CD8-positive, alpha-beta memory T cell (primary cell): ENCODE measurements around the gene B3GAT3. TPM values are rescaled to one million over a fixed set of nuclear protein-coding genes. Genes with fewer than 3 reads are reported as not detected.

Source experiments
- CTCF ChIA-PET: fragments of 350-600 bp; sonication (Branson Sonifier 250); formaldehyde crosslinking; loops from one replicate; lab custom pipeline; 2021; ENCODE audit warnings: antibody characterized with exemption; lab: Charles Lee
- POLR2A ChIA-PET: fragments of 350-600 bp; sonication (Branson Sonifier 250); formaldehyde crosslinking; loops from one replicate; lab custom pipeline; 2021; ENCODE audit warnings: antibody characterized with exemption; lab: Charles Lee
- DNase-seq, 5 donors: peaks; one replicate each; pipeline versions ENCODE4 v3.0.0 to v3.0.0-alpha.2; 2020 to 2022; ENCODE audit warnings: mixed read lengths in 1 of 5
- H3K27ac ChIP-seq: one replicate; pipeline ENCODE4 v1.7.0; 2013; ENCODE audit warnings: low read depth, mild to moderate bottlenecking, low read length, moderate library complexity
- H3K27me3 ChIP-seq: 2 replicates; pipeline ENCODE4 v1.7.0; 2013; ENCODE audit warnings: low read length, mild to moderate bottlenecking; ENCODE audit not compliant: insufficient read depth, poor library complexity, severe bottlenecking
- H3K36me3 ChIP-seq: 2 replicates; pipeline ENCODE4 v1.7.0; 2013; ENCODE audit warnings: mild to moderate bottlenecking, low read length, moderate library complexity; ENCODE audit not compliant: insufficient read depth
- H3K4me1 ChIP-seq: 2 replicates; pipeline ENCODE4 v1.7.0; 2013; ENCODE audit warnings: mild to moderate bottlenecking, low read length, moderate library complexity; ENCODE audit not compliant: insufficient read depth
- H3K4me3 ChIP-seq: 2 replicates; pipeline ENCODE4 v1.7.0; 2013; ENCODE audit warnings: mild to moderate bottlenecking, low read length
- H3K9me3 ChIP-seq: 2 replicates; pipeline ENCODE4 v1.7.0; 2013; ENCODE audit warnings: mild to moderate bottlenecking, low read length
- H3K27ac Mint-ChIP-seq, 8 donors: one replicate each; pipeline ENCODE4 v1.8.0; 2020 to 2021; ENCODE audit warnings: mixed read lengths in 8 of 8, mild to moderate bottlenecking in 6 of 8, inconsistent platforms in 3 of 8, moderate library complexity in 3 of 8
- H3K27me3 Mint-ChIP-seq, 2 donors: one replicate each; pipeline ENCODE4 v1.8.0; 2020 to 2021; ENCODE audit warnings: mixed read lengths in 2 of 2, mild to moderate bottlenecking in 1 of 2, moderate library complexity in 1 of 2
- H3K36me3 Mint-ChIP-seq, 3 donors: one replicate each; pipeline ENCODE4 v1.8.0; 2020 to 2021; ENCODE audit warnings: mixed read lengths in 3 of 3, inconsistent platforms in 1 of 3, mild to moderate bottlenecking in 1 of 3
- H3K4me1 Mint-ChIP-seq, 3 donors: one replicate each; pipeline ENCODE4 v1.8.0; 2020 to 2021; ENCODE audit warnings: mixed read lengths in 3 of 3, inconsistent platforms in 1 of 3, mild to moderate bottlenecking in 1 of 3
- H3K4me3 Mint-ChIP-seq, 7 donors: one replicate each; pipeline ENCODE4 v1.8.0; 2020 to 2021; ENCODE audit warnings: mixed read lengths in 7 of 7, mild to moderate bottlenecking in 6 of 7, moderate library complexity in 4 of 7, inconsistent platforms in 2 of 7
- H3K9me3 Mint-ChIP-seq, 5 donors: one replicate each; pipeline ENCODE4 v1.8.0; 2020 to 2022; ENCODE audit warnings: mixed read lengths in 5 of 5, mild to moderate bottlenecking in 3 of 5, moderate library complexity in 2 of 5, inconsistent platforms in 1 of 5
- polyA plus RNA-seq: library from polyadenylated mRNA; unstranded; fragments of 300-500 nt; fragmentation: Illumina TruSeq; gene quantifications from one replicate; pipeline ENCODE4 v1.2.3, GENCODE V29; 2021
- total RNA-seq, 2 experiments: library from RNA; stranded (reverse); gene quantifications; one replicate each; pipeline ENCODE4 v1.2.3, GENCODE V29; 2021

The B3GAT3 gene
- total and polyA plus RNA-seq, 3 experiments from 2014 or later, result 48.9 to 68.2 (median 67.4) TPM

DNA sequence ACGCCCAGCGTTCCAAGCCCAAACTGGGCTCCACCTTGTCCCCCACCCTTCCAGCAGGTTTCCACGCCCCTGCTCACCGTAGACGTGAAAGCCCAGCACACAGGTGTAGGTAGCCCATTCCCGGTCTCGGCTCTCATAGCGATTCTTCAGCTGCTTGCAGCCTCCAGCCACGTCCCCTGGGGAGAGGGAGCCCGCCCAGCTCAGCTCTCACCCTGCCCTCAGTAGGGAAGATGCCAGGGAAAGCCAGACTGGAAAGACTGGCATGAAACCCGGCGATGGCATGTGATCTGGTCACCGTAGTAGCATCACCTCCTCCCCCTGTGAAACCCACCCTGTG, 18.7 kb downstream of the B3GAT3 start:
- Histone ChIP-seq H3K4me1 (peaks cover 19% of the 10 kb centered on the region), H3K4me3 (no peak overlapping the region), H3K9me3 (no peaks in the 10 kb centered on the region), H3K27me3 (no peaks in the 10 kb centered on the region), H3K36me3 (peaks cover 37% of the 10 kb centered on the region), H3K27ac (no peak overlapping the region)
- Mint-ChIP-seq H3K36me3 (peaks cover 16 to 82% (median 23%) of the 10 kb centered on the region in 3 donors), H3K4me1 (peaks cover 44 to 67% (median 52%) of the 10 kb centered on the region in 3 donors), H3K27ac (peak overlapping the region in 7 of 8 donors; percentile 48 to 87 (median 82)), H3K9me3 (no peaks in the 10 kb centered on the region), H3K4me3 (peak overlapping the region; percentile 35 to 88 (median 72)), H3K27me3 (peaks cover 0 to 5% of the 10 kb centered on the region in 2 donors)
- no peak for DNase-seq
- CTCF ChIA-PET, result interaction anchor here (2.6 kb wide), 1 partner anchor 11 kb away, joined by 12 read pairs; the partner anchor contains the start of gene TUT1
- POLR2A ChIA-PET, result interaction anchor here (0.6 to 2.6 kb wide), 3 partner anchors 9 to 242 kb away, joined by 3 to 24 read pairs (median 3); partner anchors contain the start of genes EML3, ROM1 and TUT1

DNA sequence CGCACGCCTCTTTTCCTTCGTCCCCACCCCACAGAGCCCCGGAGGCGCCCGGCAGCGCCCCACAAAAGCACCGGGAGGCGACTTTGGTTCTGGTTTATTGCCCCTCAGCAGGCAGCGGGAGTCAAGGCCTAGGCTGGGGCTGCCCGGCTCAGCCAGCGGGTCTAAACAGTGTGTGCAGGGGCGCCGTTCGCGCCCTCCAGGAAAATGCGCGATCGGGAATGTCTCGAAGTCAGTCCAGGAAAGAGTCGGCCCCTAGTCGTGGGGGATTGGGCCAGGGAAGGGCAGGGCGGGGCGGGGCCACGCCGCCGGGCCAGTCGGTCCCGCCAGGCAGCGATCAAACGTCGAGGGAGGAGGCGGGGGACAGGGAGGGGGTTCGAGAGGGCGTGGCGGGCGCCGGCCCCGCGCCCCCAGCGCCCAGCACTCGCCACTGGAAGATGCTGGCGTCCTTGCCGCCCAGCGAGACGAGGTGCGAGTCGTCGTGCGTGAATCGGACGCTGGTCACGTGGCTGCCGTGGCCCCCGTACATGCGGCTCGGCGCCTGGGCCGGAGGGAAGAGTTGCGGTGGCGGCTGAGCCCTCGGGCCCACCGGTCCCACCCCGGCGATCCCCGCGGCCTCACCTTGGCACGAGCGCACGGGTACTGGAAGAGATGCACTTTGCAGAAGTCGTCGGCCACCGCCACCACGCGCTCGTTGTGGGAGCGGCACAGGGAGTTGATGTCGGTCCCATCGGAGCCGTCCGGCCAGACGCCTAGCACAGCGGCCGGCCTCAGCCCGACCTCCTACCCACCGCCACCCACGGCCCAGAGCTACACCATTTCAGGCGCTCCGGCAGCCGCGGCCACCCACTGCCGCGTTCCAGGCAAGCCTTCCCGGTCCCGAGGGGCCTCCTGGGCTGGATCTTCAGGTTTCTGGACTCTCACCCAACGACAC, 19.4 kb downstream of the B3GAT3 start:
- Histone ChIP-seq H3K4me3 (peak overlapping the region; percentile 89), H3K9me3 (no peaks in the 10 kb centered on the region), H3K27ac (peak overlapping the region; percentile 86), H3K4me1 (peaks cover 25% of the 10 kb centered on the region), H3K27me3 (no peaks in the 10 kb centered on the region), H3K36me3 (peaks cover 42% of the 10 kb centered on the region)
- CTCF ChIA-PET, result interaction anchor here (0.9 to 2.6 kb wide), 8 partner anchors 9 to 92 kb away, joined by 3 to 31 read pairs (median 6); partner anchors contain the start of genes LBHD1, TUT1 and UQCC3
- peaks cover 47 to 67% (median 51%) of the 10 kb centered on the region in 3 donors for H3K4me1 Mint-ChIP-seq
- H3K4me3 Mint-ChIP-seq, result peak overlapping the region; percentile 91 to 97 (median 93)
- H3K27ac Mint-ChIP-seq, result peak overlapping the region; percentile 83 to 98 (median 96)
- H3K27me3 Mint-ChIP-seq, result peaks cover 0 to 5% of the 10 kb centered on the region in 2 donors
- no peaks in the 10 kb centered on the region for H3K9me3 Mint-ChIP-seq
- POLR2A ChIA-PET, result interaction anchor here (1.0 to 3.5 kb wide), 16 partner anchors 10 to 279 kb away, joined by 3 to 63 read pairs (median 5); partner anchors contain the start of genes C11orf98, CSKMT, EEF1G and EML3
- DNase-seq, result peak in 2 of 5 donors; percentile 47 to 55
- peaks cover 20 to 82% (median 28%) of the 10 kb centered on the region in 3 donors for H3K36me3 Mint-ChIP-seq

DNA sequence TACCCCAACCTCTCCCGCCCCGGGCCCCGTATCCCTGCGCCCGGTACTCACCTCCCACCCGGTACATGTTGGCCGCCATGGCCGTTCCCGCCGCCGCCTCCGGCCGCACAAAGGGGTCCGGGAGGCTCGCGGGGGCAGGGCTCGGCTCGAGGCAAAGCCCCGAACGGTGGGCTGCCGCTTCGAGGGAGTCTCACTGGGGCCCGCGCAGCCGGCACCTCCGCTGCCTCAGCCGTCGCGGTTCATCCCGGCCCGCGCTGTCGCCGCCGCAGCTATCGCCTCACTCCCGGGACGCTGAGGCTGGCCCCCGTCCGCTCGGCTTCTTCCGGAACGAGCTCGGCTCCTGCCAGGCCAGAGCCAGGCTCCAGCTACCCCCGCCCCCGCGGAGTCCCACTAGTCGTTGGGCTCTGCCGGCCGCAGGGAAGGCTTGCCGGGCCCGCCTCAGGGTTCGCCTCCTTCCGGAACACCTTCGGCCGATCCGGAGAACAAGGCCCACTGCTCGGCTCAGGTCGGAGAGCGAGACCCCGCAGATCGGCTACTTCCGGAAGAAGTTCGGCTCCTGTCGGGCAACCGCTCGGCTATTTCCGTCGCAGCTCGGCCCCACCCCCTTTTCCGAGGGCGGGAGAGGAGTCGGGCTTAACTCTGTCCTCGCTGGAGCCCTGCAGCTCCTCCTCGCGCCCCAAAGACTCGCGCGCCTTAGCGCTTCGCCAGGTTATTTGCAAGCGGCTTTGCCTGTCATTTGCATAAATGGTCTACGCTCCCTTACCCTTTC, 20.2 kb downstream of the B3GAT3 start, which contains the start of gene MTA2:
TSS of gene MTA2 (minus strand) at position 494 of the 769 bp plus-strand sequence. CDS start at position 79, 415 bp downstream.
- Mint-ChIP-seq H3K27ac (peak within 1 kb of the TSS; percentile 93 to 98 (median 96)), H3K36me3 (peaks cover 20 to 83% (median 31%) of the 10 kb centered on the region in 3 donors), H3K9me3 (no peaks in the 10 kb centered on the region), H3K4me1 (peaks cover 49 to 69% (median 52%) of the 10 kb centered on the region in 3 donors), H3K27me3 (peaks cover 0 to 5% of the 10 kb centered on the region in 2 donors), H3K4me3 (peak within 1 kb of the TSS; percentile 91 to 97 (median 93))
- H3K4me1 ChIP-seq, result peaks cover 29% of the 10 kb centered on the region
- ChIA-PET CTCF (interaction anchor here (0.8 to 2.3 kb wide), 9 partner anchors 9 to 93 kb away, joined by 3 to 31 read pairs (median 4); partner anchors contain the start of genes B3GAT3, LBHD1, TUT1 and UQCC3), POLR2A (interaction anchor here (0.5 to 3.5 kb wide), 22 partner anchors 10 to 1538 kb away, joined by 3 to 63 read pairs (median 5); partner anchors contain the start of genes C11orf98, CSKMT, EEF1G and EML3)
- H3K36me3 ChIP-seq, result peaks cover 42% of the 10 kb centered on the region
- H3K4me3 ChIP-seq, result peak within 1 kb of the TSS; percentile 89
- DNase-seq, result peak; percentile 98 to 100 (median 99)
- H3K27me3 ChIP-seq, result no peaks in the 10 kb centered on the region
- H3K9me3 ChIP-seq, result no peaks in the 10 kb centered on the region
- peak within 1 kb of the TSS; percentile 86 for H3K27ac ChIP-seq

DNA sequence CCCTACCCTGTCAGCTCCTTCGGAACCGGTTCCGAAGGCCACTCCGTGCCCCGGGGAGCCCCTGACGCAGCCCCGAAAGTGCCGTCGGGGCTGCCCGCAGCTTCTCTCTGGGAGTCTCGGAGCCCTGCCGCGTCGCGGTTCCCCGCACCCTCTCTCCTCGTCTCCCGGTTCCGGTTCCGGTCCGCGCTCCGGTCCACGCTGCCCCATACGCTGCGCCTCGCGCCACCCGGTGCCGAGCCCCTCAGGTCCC, 20.7 kb downstream of the B3GAT3 start:
- peak overlapping the region; percentile 91 to 97 (median 93) for H3K4me3 Mint-ChIP-seq
- peak overlapping the region; percentile 89 for H3K4me3 ChIP-seq
- peak in 3 of 5 donors; percentile 42 to 71 (median 51) for DNase-seq
- H3K4me1 ChIP-seq, result peaks cover 29% of the 10 kb centered on the region
- H3K27me3 ChIP-seq, result no peaks in the 10 kb centered on the region
- H3K27me3 Mint-ChIP-seq, result peaks cover 0 to 5% of the 10 kb centered on the region in 2 donors
- CTCF ChIA-PET, result interaction anchor here (0.7 to 2.3 kb wide), 9 partner anchors 9 to 94 kb away, joined by 3 to 31 read pairs (median 4); partner anchors contain the start of genes B3GAT3, LBHD1, TUT1 and UQCC3
- peaks cover 20 to 84% (median 31%) of the 10 kb centered on the region in 3 donors for H3K36me3 Mint-ChIP-seq
- H3K9me3 ChIP-seq, result no peaks in the 10 kb centered on the region
- peaks cover 45% of the 10 kb centered on the region for H3K36me3 ChIP-seq
- peaks cover 49 to 65% (median 57%) of the 10 kb centered on the region in 3 donors for H3K4me1 Mint-ChIP-seq
- H3K27ac ChIP-seq, result peak overlapping the region; percentile 86
- H3K9me3 Mint-ChIP-seq, result no peaks in the 10 kb centered on the region
- POLR2A ChIA-PET, result interaction anchor here (0.5 to 3.5 kb wide), 20 partner anchors 10 to 1537 kb away, joined by 3 to 63 read pairs (median 5); partner anchors contain the start of genes C11orf98, CSKMT, EEF1G and EML3
- H3K27ac Mint-ChIP-seq, result peak overlapping the region; percentile 92 to 98 (median 96)

GRCh38 chr11:62600367-62601121, 21.2 kb downstream of the B3GAT3 start:
- ChIA-PET CTCF (interaction anchor here (0.7 to 2.3 kb wide), 3 partner anchors 8 to 94 kb away, joined by 3 to 31 read pairs (median 4); partner anchors contain the start of gene TUT1), POLR2A (interaction anchor here (0.5 to 3.5 kb wide), 13 partner anchors 9 to 281 kb away, joined by 3 to 63 read pairs (median 5); partner anchors contain the start of genes C11orf98, EEF1G, LBHD1 and SLC3A2)
- no peak for DNase-seq
- Mint-ChIP-seq H3K9me3 (no peaks in the 10 kb centered on the region), H3K36me3 (peaks cover 20 to 84% (median 31%) of the 10 kb centered on the region in 3 donors), H3K4me3 (peak overlapping the region; percentile 91 to 97 (median 93)), H3K4me1 (peaks cover 50 to 63% (median 57%) of the 10 kb centered on the region in 3 donors), H3K27ac (peak overlapping the region; percentile 92 to 98 (median 96)), H3K27me3 (peaks cover 0 to 5% of the 10 kb centered on the region in 2 donors)
- Histone ChIP-seq H3K27ac (peak overlapping the region; percentile 86), H3K4me1 (peaks cover 29% of the 10 kb centered on the region), H3K27me3 (no peaks in the 10 kb centered on the region), H3K9me3 (no peaks in the 10 kb centered on the region), H3K4me3 (peak overlapping the region; percentile 89), H3K36me3 (peaks cover 45% of the 10 kb centered on the region)

GRCh38 chr11:62599901-62600300, 21.9 kb downstream of the B3GAT3 start:
- Histone ChIP-seq H3K36me3 (peaks cover 45% of the 10 kb centered on the region), H3K27me3 (no peaks in the 10 kb centered on the region), H3K4me1 (peaks cover 29% of the 10 kb centered on the region), H3K4me3 (peak overlapping the region; percentile 89), H3K9me3 (no peaks in the 10 kb centered on the region), H3K27ac (peak overlapping the region; percentile 86)
- no peaks in the 10 kb centered on the region for H3K9me3 Mint-ChIP-seq
- H3K4me3 Mint-ChIP-seq, result peak overlapping the region; percentile 91 to 97 (median 93)
- peaks cover 54 to 66% (median 61%) of the 10 kb centered on the region in 3 donors for H3K4me1 Mint-ChIP-seq
- H3K27ac Mint-ChIP-seq, result peak overlapping the region; percentile 92 to 98 (median 96)
- DNase-seq, result no peak
- ChIA-PET POLR2A (interaction anchor here (0.5 to 3.5 kb wide), 10 partner anchors 8 to 282 kb away, joined by 3 to 63 read pairs (median 5); partner anchors contain the start of genes C11orf98, CSKMT, HNRNPUL2 and SLC3A2), CTCF (interaction anchor here (0.7 to 2.3 kb wide), 6 partner anchors 8 to 65 kb away, joined by 3 to 31 read pairs (median 4); partner anchors contain the start of genes C11orf98, CSKMT and TUT1)
- peaks cover 27 to 84% (median 37%) of the 10 kb centered on the region in 3 donors for H3K36me3 Mint-ChIP-seq
- peaks cover 0 to 5% of the 10 kb centered on the region in 2 donors for H3K27me3 Mint-ChIP-seq
